ENCODE results near the gene ERC2.

- TF ChIP-seq, protein P1, sequence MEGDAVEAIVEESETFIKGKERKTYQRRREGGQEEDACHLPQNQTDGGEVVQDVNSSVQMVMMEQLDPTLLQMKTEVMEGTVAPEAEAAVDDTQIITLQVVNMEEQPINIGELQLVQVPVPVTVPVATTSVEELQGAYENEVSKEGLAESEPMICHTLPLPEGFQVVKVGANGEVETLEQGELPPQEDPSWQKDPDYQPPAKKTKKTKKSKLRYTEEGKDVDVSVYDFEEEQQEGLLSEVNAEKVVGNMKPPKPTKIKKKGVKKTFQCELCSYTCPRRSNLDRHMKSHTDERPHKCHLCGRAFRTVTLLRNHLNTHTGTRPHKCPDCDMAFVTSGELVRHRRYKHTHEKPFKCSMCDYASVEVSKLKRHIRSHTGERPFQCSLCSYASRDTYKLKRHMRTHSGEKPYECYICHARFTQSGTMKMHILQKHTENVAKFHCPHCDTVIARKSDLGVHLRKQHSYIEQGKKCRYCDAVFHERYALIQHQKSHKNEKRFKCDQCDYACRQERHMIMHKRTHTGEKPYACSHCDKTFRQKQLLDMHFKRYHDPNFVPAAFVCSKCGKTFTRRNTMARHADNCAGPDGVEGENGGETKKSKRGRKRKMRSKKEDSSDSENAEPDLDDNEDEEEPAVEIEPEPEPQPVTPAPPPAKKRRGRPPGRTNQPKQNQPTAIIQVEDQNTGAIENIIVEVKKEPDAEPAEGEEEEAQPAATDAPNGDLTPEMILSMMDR (IDR thresholded peaks at IDR 0.05): no peak
- TF ChIP-seq POLR2A (IDR thresholded peaks at IDR 0.05): no peak
Observed at GRCh38 chr3:55659701-55660100, 808.6 kb downstream of the ERC2 start.

Data from heart left ventricle (tissue), 13 donors.